SU-DHL-6 (cell line): ENCODE data around the gene MCF2L2.

Experiments
- H2AFZ ChIP-seq: fragments of 200-600 bp; sonication (generic); 2 replicates; pipeline ENCODE4 v1.6.1; 2014; ENCODE audit warnings: low read depth, mild to moderate bottlenecking, moderate library complexity, mixed read lengths, antibody characterized with exemption, low read length; ENCODE audit not compliant: severe bottlenecking
- H3F3A ChIP-seq: fragments of 200-600 bp; shearing (Covaris generic); 2 replicates; pipeline ENCODE4 v1.6.0; 2016; ENCODE audit warnings: antibody characterized with exemption, mild to moderate bottlenecking; ENCODE audit not compliant: insufficient read depth
- H3K27ac ChIP-seq: fragments of 200-600 bp; sonication (generic); 2 replicates; pipeline ENCODE4 v1.5.1; 2016; ENCODE audit warnings: low read depth, mild to moderate bottlenecking, low read length, moderate library complexity, mixed read lengths
- H3K27me3 ChIP-seq: fragments of 200-600 bp; sonication (generic), shearing (Covaris generic); 2 replicates; pipeline ENCODE4 v1.6.0; 2014; ENCODE audit warnings: mild to moderate bottlenecking, low read length
- H3K36me3 ChIP-seq: fragments of 200-600 bp; sonication (generic); 2 replicates; pipeline ENCODE4 v1.6.1; 2014; ENCODE audit warnings: mild to moderate bottlenecking, low read length, mixed read lengths
- H3K4me2 ChIP-seq: fragments of 300-600, 200-600 bp; shearing (Covaris generic), sonication (generic); 2 replicates; pipeline ENCODE4 v1.6.0; 2014; ENCODE audit warnings: low read length, low read depth, mild to moderate bottlenecking; ENCODE audit not compliant: poor library complexity, severe bottlenecking
- H3K4me3 ChIP-seq: fragments of 200-600 bp; sonication (generic); 2 replicates; pipeline ENCODE4 v1.5.1; 2014; ENCODE audit warnings: antibody characterized with exemption, low read length, mild to moderate bottlenecking, mixed read lengths; ENCODE audit not compliant: insufficient read depth, poor library complexity, severe bottlenecking
- H3K79me2 ChIP-seq: fragments of 200-600 bp; sonication (generic); 2 replicates; pipeline ENCODE4 v1.6.1; 2014; ENCODE audit warnings: mild to moderate bottlenecking, low read length, moderate library complexity; ENCODE audit not compliant: insufficient read depth
- H3K9ac ChIP-seq: fragments of 200-600 bp; sonication (generic); 2 replicates; pipeline ENCODE4 v1.7.0; 2014; ENCODE audit warnings: mild to moderate bottlenecking, low read length
- H3K9me2 ChIP-seq: fragments of 200-600 bp; sonication (generic); replicated peaks from 2 replicates; pipeline ENCODE4 v1.6.1; 2014; ENCODE audit warnings: low read length; ENCODE audit not compliant: insufficient read depth
- H3K9me3 ChIP-seq: fragments of 200-600 bp; sonication (generic); 2 replicates; pipeline ENCODE4 v1.6.1; 2014; ENCODE audit warnings: low read length, mixed read lengths; ENCODE audit not compliant: insufficient read depth
- H4K20me1 ChIP-seq: fragments of 200-600 bp; sonication (generic); 2 replicates; pipeline ENCODE4 v1.6.1; 2014; ENCODE audit warnings: low read depth, mild to moderate bottlenecking, antibody characterized with exemption, low read length, moderate library complexity, mixed read lengths
- CTCF ChIP-seq: fragments of 200-600 bp; sonication (generic); IDR thresholded peaks from one replicate; pipeline ENCODE4 v1.5.1; 2017; ENCODE audit warnings: antibody characterized with exemption, mild to moderate bottlenecking, low read length, moderate library complexity; ENCODE audit not compliant: insufficient read depth, poor library complexity, severe bottlenecking
- EZH2phosphoT487 ChIP-seq: fragments of 200-600 bp; sonication (generic), shearing (Covaris generic); conservative IDR thresholded peaks from 2 replicates; pipeline ENCODE4 v1.6.1; 2018; ENCODE audit warnings: mild to moderate bottlenecking, antibody characterized with exemption, low read length, moderate library complexity, mixed read lengths

The MCF2L2 gene

GRCh38 chr3:183185696-183186095 is 242.7 kb downstream of the MCF2L2 start:
- no peaks in the 10 kb centered on the region for H4K20me1 ChIP-seq
- H3F3A ChIP-seq, result no peaks in the 10 kb centered on the region
- H3K4me2 ChIP-seq, result no peak overlapping the region
- no peaks in the 10 kb centered on the region for H3K79me2 ChIP-seq
- no peaks in the 10 kb centered on the region for H3K36me3 ChIP-seq
- no peak for TF ChIP-seq EZH2phosphoT487
- TF ChIP-seq CTCF, result no peak
- no peak overlapping the region for H3K9ac ChIP-seq
- H3K9me2 ChIP-seq, result no peaks in the 10 kb centered on the region
- H3K27ac ChIP-seq, result no peak overlapping the region
- H3K4me3 ChIP-seq, result no peak overlapping the region
- no peak overlapping the region for H2AFZ ChIP-seq
- no peaks in the 10 kb centered on the region for H3K27me3 ChIP-seq
- H3K9me3 ChIP-seq, result no peaks in the 10 kb centered on the region

GRCh38 chr3:183182732-183183610 is 245.4 kb downstream of the MCF2L2 start:
- H3K27me3 ChIP-seq, result no peaks in the 10 kb centered on the region
- H3K36me3 ChIP-seq, result no peaks in the 10 kb centered on the region
- H4K20me1 ChIP-seq, result no peaks in the 10 kb centered on the region
- no peaks in the 10 kb centered on the region for H3K9me2 ChIP-seq
- TF ChIP-seq EZH2phosphoT487 (no peak), CTCF (no peak)
- H3K79me2 ChIP-seq, result no peaks in the 10 kb centered on the region
- no peak overlapping the region for H3K27ac ChIP-seq
- no peaks in the 10 kb centered on the region for H3K9me3 ChIP-seq
- H3F3A ChIP-seq, result no peaks in the 10 kb centered on the region
- no peak overlapping the region for H2AFZ ChIP-seq
- no peak overlapping the region for H3K4me2 ChIP-seq
- no peak overlapping the region for H3K4me3 ChIP-seq
- no peak overlapping the region for H3K9ac ChIP-seq

- Histone ChIP-seq H3K4me3 (no peak overlapping the region), H4K20me1 (no peaks in the 10 kb centered on the region), H3K9ac (no peak overlapping the region), H3K9me3 (no peaks in the 10 kb centered on the region), H3K4me2 (no peak overlapping the region), H3K27me3 (no peaks in the 10 kb centered on the region), H2AFZ (no peak overlapping the region), H3K79me2 (no peaks in the 10 kb centered on the region), H3F3A (no peaks in the 10 kb centered on the region), H3K9me2 (no peaks in the 10 kb centered on the region), H3K36me3 (no peaks in the 10 kb centered on the region), H3K27ac (no peak overlapping the region)
- no peak for TF ChIP-seq CTCF
- TF ChIP-seq EZH2phosphoT487, result no peak
These were observed 246.3 kb downstream of the MCF2L2 start for GRCh38 chr3:183182073-183182472.
